ENCODE measurements around the gene IL9R. TPM values are rescaled to one million over a fixed set of nuclear protein-coding genes. Genes with fewer than 3 reads are reported as not detected.
"Not testable (repeated sequence)": the region's sequence is repeated elsewhere in the genome, so short reads cannot be mapped to it uniquely, and the experiment has no call there.

IL9R gene
- total RNA-seq, 1 donor from 2014 or later = 0.22 TPM

- DNase-seq (ENCODE audit: low spot score) = not testable (repeated sequence)
Observed at GRCh38 chrX:156029707-156030442, 32.4 kb downstream of the IL9R start.

- not testable (repeated sequence) for DNase-seq (ENCODE audit: low spot score)
Observed at GRCh38 chrX:156030474-156030873, 33.0 kb downstream of the IL9R start.

Other genes with a start within 250 kb of the IL9R start
- 35.7 TPM for gene VAMP7, start 116.4 kb upstream of the IL9R start, total RNA-seq